Measurements from ENCODE around the gene MED23. TPM values are rescaled to one million over a fixed set of nuclear protein-coding genes. Genes with fewer than 3 reads are reported as not detected.

The MED23 gene
- total RNA-seq, result 28.2 and 36.2 TPM in 2 replicates

DNA sequence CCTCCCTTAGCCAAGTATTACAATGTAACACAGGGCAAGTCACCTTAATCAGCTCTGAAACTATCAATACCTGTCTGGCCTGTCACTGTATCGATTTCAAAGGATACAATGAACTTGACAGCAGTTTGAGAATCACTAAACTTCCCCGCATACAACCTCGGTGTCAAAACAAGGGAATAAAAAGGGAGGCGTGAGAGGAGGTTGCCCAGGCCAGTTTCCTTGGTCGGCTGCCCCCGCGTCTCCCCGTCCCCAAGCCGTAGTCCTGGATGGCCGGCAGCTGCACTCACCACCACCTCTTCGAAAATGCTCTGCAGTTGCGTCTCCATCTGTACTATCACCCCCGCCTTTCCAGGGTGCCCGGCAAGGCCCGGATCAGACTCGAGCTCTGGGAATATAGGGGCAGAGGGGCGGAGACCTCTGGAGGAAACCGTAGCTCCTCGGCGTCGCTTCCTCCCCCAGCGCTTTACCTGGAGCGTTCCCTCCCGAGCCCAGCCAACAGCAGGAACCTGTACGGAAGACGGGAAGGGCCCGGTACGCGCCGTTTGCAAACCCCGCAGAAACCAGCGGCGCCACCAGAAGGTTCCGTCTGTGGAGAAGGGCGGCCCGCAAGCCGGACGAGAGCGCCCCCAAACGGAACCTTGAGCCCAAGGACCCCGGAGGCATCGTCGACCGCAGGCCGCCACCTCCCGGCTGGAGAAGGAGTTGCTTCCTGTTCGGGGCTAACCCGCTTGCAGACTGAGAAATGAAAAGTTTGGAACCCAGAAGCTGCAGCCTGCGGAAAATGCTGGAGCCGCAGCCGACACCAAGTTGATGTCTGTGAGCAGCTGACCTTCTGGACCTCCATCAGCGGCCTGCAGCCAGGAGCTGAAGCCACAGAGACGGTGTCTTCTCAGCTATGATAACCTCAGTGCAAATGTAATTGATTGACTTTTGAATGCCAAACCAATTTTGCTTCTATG is at the start of gene MED23:
Gene MED23, minus strand, starts transcription at position 519 of the 959 bp plus-strand sequence. Its CDS starts 193 bp downstream, at position 326.

DNA sequence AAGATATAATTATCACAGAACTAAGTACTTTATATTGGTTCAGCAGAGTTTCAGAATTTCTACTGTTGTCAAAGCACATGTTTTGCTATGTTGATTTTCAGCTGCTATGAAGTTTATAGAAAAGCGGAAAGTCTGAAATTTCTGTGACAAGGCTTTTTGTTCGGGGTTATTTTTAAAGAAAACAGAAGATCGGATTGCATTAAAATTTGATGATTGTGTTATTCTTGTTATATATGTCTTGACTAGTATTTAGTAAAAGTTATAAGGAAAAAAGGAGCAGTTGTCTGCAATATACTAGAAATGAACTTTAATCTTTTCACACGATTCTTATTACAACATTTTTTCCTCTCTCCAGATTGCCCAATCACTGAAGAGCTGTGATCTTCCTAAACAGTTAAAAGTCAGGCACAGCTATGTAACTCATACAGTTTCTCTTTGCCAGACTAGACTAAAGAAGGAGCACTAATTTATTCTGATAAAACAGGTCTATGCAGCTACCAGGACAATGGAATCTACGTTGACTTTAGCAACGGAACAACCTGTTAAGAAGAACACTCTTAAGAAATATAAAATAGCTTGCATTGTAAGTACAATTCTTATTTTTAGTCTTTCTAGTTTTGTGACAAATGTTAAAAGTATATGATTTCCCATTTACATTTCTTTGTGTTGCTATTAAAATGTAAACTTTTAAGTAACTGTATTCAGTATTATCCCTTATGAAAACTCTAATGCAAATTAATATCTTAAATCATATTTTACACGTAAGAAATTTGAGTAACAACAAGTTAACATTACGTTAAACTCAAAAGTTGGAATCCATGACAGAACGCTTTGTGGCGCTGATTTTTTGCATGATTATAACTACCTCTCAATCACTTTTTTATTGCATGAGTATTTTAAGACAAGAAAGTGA is 9.1 kb upstream of the MED23 start, which contains the start of gene ENPP3:
Gene ENPP3, plus strand, starts transcription at position 423 of the 913 bp plus-strand sequence. Its CDS starts 83 bp downstream, at position 506.

DNA sequence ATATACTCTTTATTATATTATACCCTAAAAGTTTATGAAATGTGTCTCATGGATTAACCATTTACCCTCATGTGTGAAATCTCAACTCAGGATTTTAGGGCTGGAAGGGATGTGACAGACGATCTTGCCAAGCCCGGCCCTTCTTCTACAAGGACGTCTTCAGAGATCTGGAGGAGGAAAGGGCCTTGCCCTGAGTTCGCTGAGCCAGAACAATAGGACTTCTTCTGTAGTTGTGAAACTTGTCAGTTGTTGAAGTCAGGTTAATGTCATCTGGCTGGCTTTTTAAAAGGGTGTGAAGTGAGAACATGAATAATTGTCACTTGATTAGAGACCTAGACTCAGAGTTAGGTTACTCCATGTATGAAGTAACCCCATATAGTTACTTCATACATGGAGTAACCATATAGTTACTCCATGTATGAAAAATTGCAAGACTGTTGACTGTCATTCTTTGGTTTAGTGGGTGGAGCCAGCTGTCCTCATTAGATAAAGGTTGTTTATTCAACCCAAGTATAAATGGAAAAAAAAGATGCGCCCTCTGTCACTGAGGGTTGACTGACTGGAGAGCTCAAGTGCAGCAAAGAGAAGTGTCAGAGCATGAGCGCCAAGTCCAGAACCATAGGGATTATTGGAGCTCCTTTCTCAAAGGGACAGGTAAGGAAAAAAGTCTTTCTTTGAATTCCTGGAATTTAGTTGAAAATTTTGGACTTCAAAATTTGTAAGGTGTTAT is 55.2 kb downstream of the MED23 start, which contains the start of gene ARG1:
Gene ARG1, plus strand, starts transcription at position 541 of the 730 bp plus-strand sequence. Its CDS starts 57 bp downstream, at position 598.

Other genes starting within 250 kb of the MED23 start
- not detected in 2 replicates for gene ARG1, start 55.0 kb downstream of the MED23 start, total RNA-seq
- gene ENPP3, start 9.1 kb upstream of the MED23 start, total RNA-seq, result under 0.01 and 0.22 TPM in 2 replicates
- 0.12 TPM in 1 of 2 replicates, not detected in the other for gene OR2A4, start 73.2 kb upstream of the MED23 start, total RNA-seq
- not detected in 2 replicates for gene CTAGE9, start 82.8 kb upstream of the MED23 start, total RNA-seq
- 17.4 and 31.9 TPM in 2 replicates for gene ENPP1, start 179.8 kb upstream of the MED23 start, total RNA-seq

Data from uterine smooth muscle cell (primary cell).